GM19324 (cell line): ENCODE measurements around the gene TUBA4A.
"Not testable (repeated sequence)": the region's sequence is repeated elsewhere in the genome, so short reads cannot be mapped to it uniquely, and the experiment has no call there.

Experiments used
- ATAC-seq: cut with Tn5 transposase; IDR thresholded peaks from one replicate; pipeline ENCODE4 v1.9.1; 2021; ENCODE audit warnings: mild to moderate bottlenecking, moderate library complexity; ENCODE audit not compliant: unreplicated experiment, low FRiP score

TUBA4A gene

GRCh38 chr2:219215871-219216534 is 37.7 kb downstream of the TUBA4A start:
- ATAC-seq = no peak

GRCh38 chr2:219214786-219215185 is 38.9 kb downstream of the TUBA4A start:
- no peak for ATAC-seq

- no peak for ATAC-seq
These were observed 39.6 kb downstream of the TUBA4A start for GRCh38 chr2:219214141-219214540.

GRCh38 chr2:219213486-219214071 is 40.1 kb downstream of the TUBA4A start:
- ATAC-seq = no peak

GRCh38 chr2:219213026-219213415 is 40.7 kb downstream of the TUBA4A start:
- no peak for ATAC-seq

GRCh38 chr2:219210886-219211362 is 42.8 kb downstream of the TUBA4A start:
- no peak for ATAC-seq

- ATAC-seq = no peak
These were observed 43.4 kb downstream of the TUBA4A start for GRCh38 chr2:219210196-219210885.

- ATAC-seq = no peak
These were observed 44.2 kb downstream of the TUBA4A start for GRCh38 chr2:219209236-219210195.

GRCh38 chr2:219207884-219208740 is 45.6 kb downstream of the TUBA4A start:
- no peak for ATAC-seq

GRCh38 chr2:219207134-219207883 is 46.4 kb downstream of the TUBA4A start:
- ATAC-seq = no peak

GRCh38 chr2:219206328-219207133 is 47.2 kb downstream of the TUBA4A start, which contains the start of gene ZFAND2B:
Gene ZFAND2B, plus strand, starts transcription at chr2:219206782. Its CDS starts 206 bp downstream, at chr2:219206988.
- ATAC-seq = peak; percentile 97

- no peak for ATAC-seq
These were observed 47.8 kb downstream of the TUBA4A start for GRCh38 chr2:219205981-219206327.

GRCh38 chr2:219205165-219205538 is 48.6 kb downstream of the TUBA4A start:
- ATAC-seq = no peak

- ATAC-seq = no peak
These were observed 49.1 kb downstream of the TUBA4A start for GRCh38 chr2:219204425-219205164.

- not testable (repeated sequence) for ATAC-seq
These were observed 52.4 kb downstream of the TUBA4A start for GRCh38 chr2:219201331-219201730.

GRCh38 chr2:219200502-219201326 is 53.0 kb downstream of the TUBA4A start:
- not testable (repeated sequence) for ATAC-seq
